SK-N-SH (cell line): ENCODE data around the gene DUOX2. TPM values are rescaled to one million over a fixed set of nuclear protein-coding genes. Genes with fewer than 3 reads are reported as not detected.

Experiments
- CTCF ChIA-PET: fragments of 300-600, 350-600 bp; formaldehyde crosslinking; extraction: SDS; loops from one replicate; lab custom pipeline; 2021; lab: Yijun Ruan, JAX
- POLR2A ChIA-PET: fragments of 350-600 bp; sonication (Branson Sonifier 250); formaldehyde crosslinking; extraction: SDS; loops from one replicate; lab custom pipeline; 2020; ENCODE audit warnings: antibody characterized with exemption, inconsistent platforms; lab: Yijun Ruan, JAX
- DNase-seq: peaks from one replicate; pipeline ENCODE4 v3.0.0; 2012
- H2AFZ ChIP-seq: fragments of 200-600 bp; sonication (generic); 2 replicates; pipeline ENCODE4 v1.8.1; 2016; ENCODE audit warnings: antibody characterized with exemption, mild to moderate bottlenecking, low read depth
- H3F3A ChIP-seq: fragments of 200-600 bp; sonication (generic); replicated peaks from 2 replicates; pipeline ENCODE3; 2016; ENCODE audit warnings: antibody characterized with exemption, mild to moderate bottlenecking; ENCODE audit not compliant: insufficient read depth
- H3K27ac ChIP-seq, 2 experiments: fragments of 200-500 bp in 1 of 2; fragments of 200-600 bp in 1 of 2; sonication (Bioruptor generic) in 1 of 2; sonication (generic), shearing (Covaris generic) in 1 of 2; 2 replicates each; pipeline versions ENCODE4 v1.5.1 to v1.6.1; 2014 to 2016; ENCODE audit warnings: low read depth in 2 of 2, inconsistent platforms in 1 of 2, low read length in 1 of 2, mild to moderate bottlenecking in 1 of 2, mixed read lengths in 1 of 2
- H3K27me3 ChIP-seq: fragments of 200-600 bp; sonication (generic), shearing (Covaris generic); 2 replicates; pipeline ENCODE4 v1.6.1; 2016; ENCODE audit warnings: mixed run types; ENCODE audit not compliant: insufficient read depth
- H3K36me3 ChIP-seq, 2 experiments: fragments of 200-500 bp in 1 of 2; fragments of 200-600 bp in 1 of 2; sonication (Bioruptor generic) in 1 of 2; sonication (generic) in 1 of 2; replicated peaks in 1 of 2; 2 replicates each; pipeline versions ENCODE3 to v1.5.1; 2014 to 2016; ENCODE audit warnings: low read length in 1 of 2, mild to moderate bottlenecking in 1 of 2; ENCODE audit not compliant: insufficient read depth in 2 of 2, control insufficient read depth in 1 of 2
- H3K4me1 ChIP-seq, 2 experiments: fragments of 200-500 bp in 1 of 2; fragments of 200-600 bp in 1 of 2; sonication (Bioruptor generic) in 1 of 2; sonication (generic), shearing (Covaris generic) in 1 of 2; 2 replicates each; pipeline versions ENCODE4 v1.5.1 to v1.6.1; 2014 to 2016; ENCODE audit warnings: low read depth in 1 of 2, low read length in 1 of 2, mixed run types in 1 of 2; ENCODE audit not compliant: insufficient read depth in 2 of 2, control insufficient read depth in 1 of 2
- H3K4me2 ChIP-seq: fragments of 200-600 bp; sonication (generic), shearing (Covaris generic); 2 replicates; pipeline ENCODE4 v1.6.1; 2017; ENCODE audit warnings: mixed run types
- H3K4me3 ChIP-seq, 2 experiments: fragments of 200-500 bp in 1 of 2; fragments of 200-600 bp in 1 of 2; sonication (Bioruptor generic) in 1 of 2; sonication (generic), shearing (Covaris generic) in 1 of 2; 2 replicates each; pipeline versions ENCODE4 v1.5.1 to v1.8.1; 2014 to 2016; ENCODE audit warnings: low read depth in 2 of 2, inconsistent platforms in 1 of 2, low read length in 1 of 2, mild to moderate bottlenecking in 1 of 2, mixed read lengths in 1 of 2, moderate library complexity in 1 of 2
- H3K79me2 ChIP-seq: fragments of 200-600 bp; sonication (generic); 2 replicates; pipeline ENCODE4 v1.8.1; 2017; ENCODE audit warnings: mild to moderate bottlenecking; ENCODE audit not compliant: insufficient read depth
- H3K9ac ChIP-seq: fragments of 200-600 bp; sonication (generic); 2 replicates; pipeline ENCODE4 v1.6.1; 2017; ENCODE audit warnings: mixed run types
- H3K9me2 ChIP-seq: fragments of 200-600 bp; sonication (generic); 2 replicates; pipeline ENCODE4 v1.6.1; 2017; ENCODE audit warnings: mixed run types
- H3K9me3 ChIP-seq: fragments of 200-600 bp; sonication (generic); 2 replicates; pipeline ENCODE4 v1.6.1; 2017; ENCODE audit warnings: mixed run types, mild to moderate bottlenecking, moderate library complexity
- H4K20me1 ChIP-seq: fragments of 200-600 bp; sonication (generic); 2 replicates; pipeline ENCODE4 v1.6.1; 2017; ENCODE audit warnings: mild to moderate bottlenecking, mixed run types; ENCODE audit not compliant: insufficient read depth
- CTCF ChIP-seq: fragments of 200-600 bp; sonication (generic); IDR thresholded peaks from 2 replicates; pipeline ENCODE4 v1.6.1; 2017; ENCODE audit warnings: antibody characterized with exemption, mild to moderate bottlenecking, moderate library complexity
- FOSL2 ChIP-seq: IDR thresholded peaks from 2 replicates; pipeline ENCODE4 v1.4.0; 2012; ENCODE audit warnings: low read depth, mild to moderate bottlenecking, moderate library complexity, borderline replicate concordance
- GABPA ChIP-seq: IDR thresholded peaks from 2 replicates; pipeline ENCODE4 v1.4.0; 2012; ENCODE audit warnings: low read depth, mild to moderate bottlenecking
- IRF3 ChIP-seq: fragments of 150-350 bp; IDR thresholded peaks from 2 replicates; pipeline ENCODE4 v1.6.1; 2016; ENCODE audit warnings: mild to moderate bottlenecking, low read depth, low read length
- JUND ChIP-seq: IDR thresholded peaks from 2 replicates; pipeline ENCODE4 v1.4.0; 2012
- MXI1 ChIP-seq: IDR thresholded peaks from 2 replicates; pipeline ENCODE4 v1.6.1; 2012; ENCODE audit warnings: mild to moderate bottlenecking, low read depth, low read length, improper control_type of control experiment
- PBX3 ChIP-seq: IDR thresholded peaks from 2 replicates; pipeline ENCODE4; 2012
- POLR2AphosphoS5 ChIP-seq: IDR thresholded peaks from 2 replicates; pipeline ENCODE4 v1.6.1; 2012; ENCODE audit warnings: low read depth, low read length
- RFX5 ChIP-seq: IDR thresholded peaks from 2 replicates; pipeline ENCODE4 v1.6.1; 2012; ENCODE audit warnings: mild to moderate bottlenecking, improper control_type of control experiment, low read length
- SMC3 ChIP-seq: IDR thresholded peaks from 2 replicates; pipeline ENCODE4 v1.6.1; 2012; ENCODE audit warnings: low read depth, low read length, improper control_type of control experiment
- TAF1 ChIP-seq: IDR thresholded peaks from 2 replicates; pipeline ENCODE4 v1.6.1; 2012; ENCODE audit warnings: low read depth, mild to moderate bottlenecking, low read length, moderate library complexity, borderline replicate concordance
- TCF12 ChIP-seq: IDR thresholded peaks from 2 replicates; pipeline ENCODE4 v1.4.0; 2012
- USF1 ChIP-seq: IDR thresholded peaks from 2 replicates; pipeline ENCODE4 v1.4.0; 2012; ENCODE audit warnings: low read depth, borderline replicate concordance
- ZBTB33 ChIP-seq: IDR thresholded peaks from 2 replicates; pipeline ENCODE4 v1.4.0; 2012; ENCODE audit warnings: low read depth, borderline replicate concordance
- WGBS: methylation state at CpG from one replicate; pipeline ENCODE4 v1.1.6; 2017; ENCODE audit warnings: low lambda C conversion rate; 5-methylcytosine and 5-hydroxymethylcytosine counted together
- polyA plus RNA-seq, 3 experiments: library from polyadenylated mRNA; depleted of rRNA; stranded (reverse); fragments of >200 nt; gene quantifications; 2 replicates each; pipeline ENCODE4 v1.2.3, GENCODE V29; 2012

Gene DUOX2
- polyA plus RNA-seq, 1 of the 3 experiments (the other 2 are of a cell fraction): not detected

- WGBS: 87% methylated on average over 8 of the region's 8 CpGs
- Histone ChIP-seq H3K27ac (no peak overlapping the region), H3F3A (no peaks in the 10 kb centered on the region), H3K4me3 (no peak overlapping the region), H3K4me1 (peaks cover 0 to 2% of the 10 kb centered on the region in 2 experiments; a peak in 1 of 4 replicates), H3K4me2 (no peak overlapping the region), H2AFZ (no peak overlapping the region), H3K36me3 (peaks cover 0 to 3% of the 10 kb centered on the region in 2 experiments), H3K9me2 (no peaks in the 10 kb centered on the region), H3K79me2 (no peaks in the 10 kb centered on the region), H3K9ac (no peak overlapping the region), H3K27me3 (no peaks in the 10 kb centered on the region), H4K20me1 (no peaks in the 10 kb centered on the region), H3K9me3 (no peaks in the 10 kb centered on the region)
- POLR2A ChIA-PET: no interaction called here
- CTCF ChIA-PET: interaction anchor here (1.1 to 10.7 kb wide), 5 partner anchors 12 to 302 kb away, joined by 5 to 226 read pairs (median 7); no protein-coding TSS in a partner anchor
- DNase-seq: no peak
- TF ChIP-seq JUND: no peak
- TF ChIP-seq USF1: no peak
- TF ChIP-seq RFX5: no peak
- no peak for TF ChIP-seq POLR2AphosphoS5
- TF ChIP-seq GABPA: no peak
- no peak for TF ChIP-seq MXI1
- no peak for TF ChIP-seq IRF3
- TF ChIP-seq TCF12: no peak
- no peak for TF ChIP-seq PBX3
- no peak for TF ChIP-seq FOSL2
- TF ChIP-seq TAF1: no peak
Observed at GRCh38 chr15:45155739-45156138, 41.8 kb upstream of the DUOX2 start.

GRCh38 chr15:45151998-45152828 is 38.2 kb upstream of the DUOX2 start:
- no peak overlapping the region for H3K9ac ChIP-seq
- peaks cover 5 to 13% of the 10 kb centered on the region in 2 experiments; a peak in 3 of 4 replicates for H3K4me1 ChIP-seq
- no peak overlapping the region for H2AFZ ChIP-seq
- no peaks in the 10 kb centered on the region for H3K27me3 ChIP-seq
- WGBS: 98% methylated on average over 23 of the region's 36 CpGs
- no peaks in the 10 kb centered on the region for H3K9me2 ChIP-seq
- TF ChIP-seq CTCF: no peak
- no peak for TF ChIP-seq SMC3
- no peak for TF ChIP-seq ZBTB33
- no peak for TF ChIP-seq USF1
- peaks cover 0 to 3% of the 10 kb centered on the region in 2 experiments for H3K36me3 ChIP-seq
- H3F3A ChIP-seq: no peaks in the 10 kb centered on the region
- H3K79me2 ChIP-seq: no peaks in the 10 kb centered on the region
- H3K4me2 ChIP-seq: no peak overlapping the region
- H3K9me3 ChIP-seq: no peaks in the 10 kb centered on the region
- CTCF ChIA-PET: interaction anchor here (0.6 to 1.2 kb wide), 2 partner anchors 34 to 267 kb away, joined by 3 to 4 read pairs; no protein-coding TSS in a partner anchor
- POLR2A ChIA-PET: no interaction called here
- H3K27ac ChIP-seq: no peak overlapping the region
- no peak overlapping the region for H3K4me3 ChIP-seq
- H4K20me1 ChIP-seq: no peaks in the 10 kb centered on the region
- no peak for DNase-seq
